OCI-LY1 (cell line): ENCODE results near the gene SPRED1.

Experiments used
- EZH2 ChIP-seq: fragments of 200-600 bp; sonication (generic), shearing (Covaris generic); IDR thresholded peaks from 2 replicates; pipeline ENCODE4 v1.8.0; 2017; ENCODE audit warnings: borderline replicate concordance, mixed run types, mild to moderate bottlenecking, antibody characterized with exemption, low read length, moderate library complexity, mixed read lengths
- TF ChIP-seq, protein P1 (sequence below): fragments of 200-600 bp; sonication (generic), shearing (Covaris generic); IDR thresholded peaks from 2 replicates; pipeline ENCODE4 v1.5.1; 2017; ENCODE audit warnings: mild to moderate bottlenecking, antibody characterized with exemption, low read length, moderate library complexity, mixed read lengths

DNA sequence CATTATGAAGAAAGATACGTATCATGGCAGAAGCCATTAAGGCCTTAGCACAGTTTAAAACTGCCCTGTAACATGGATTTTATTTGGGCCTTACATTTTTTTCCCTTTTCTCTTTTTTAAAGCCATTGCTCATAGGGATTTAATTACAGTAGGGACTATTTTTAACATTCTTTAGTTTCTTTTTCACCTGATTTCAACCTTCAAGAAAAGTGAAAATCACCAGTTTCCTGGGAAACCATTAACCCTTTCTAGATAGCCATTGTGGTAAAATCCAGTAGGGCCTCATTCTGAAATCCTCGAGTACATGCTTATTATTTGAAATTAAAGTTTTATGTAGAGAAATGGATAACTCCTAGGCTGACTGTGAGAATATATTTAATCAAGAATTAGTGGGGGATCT, 3.1 kb downstream of the SPRED1 start:
- TF ChIP-seq, protein P1, sequence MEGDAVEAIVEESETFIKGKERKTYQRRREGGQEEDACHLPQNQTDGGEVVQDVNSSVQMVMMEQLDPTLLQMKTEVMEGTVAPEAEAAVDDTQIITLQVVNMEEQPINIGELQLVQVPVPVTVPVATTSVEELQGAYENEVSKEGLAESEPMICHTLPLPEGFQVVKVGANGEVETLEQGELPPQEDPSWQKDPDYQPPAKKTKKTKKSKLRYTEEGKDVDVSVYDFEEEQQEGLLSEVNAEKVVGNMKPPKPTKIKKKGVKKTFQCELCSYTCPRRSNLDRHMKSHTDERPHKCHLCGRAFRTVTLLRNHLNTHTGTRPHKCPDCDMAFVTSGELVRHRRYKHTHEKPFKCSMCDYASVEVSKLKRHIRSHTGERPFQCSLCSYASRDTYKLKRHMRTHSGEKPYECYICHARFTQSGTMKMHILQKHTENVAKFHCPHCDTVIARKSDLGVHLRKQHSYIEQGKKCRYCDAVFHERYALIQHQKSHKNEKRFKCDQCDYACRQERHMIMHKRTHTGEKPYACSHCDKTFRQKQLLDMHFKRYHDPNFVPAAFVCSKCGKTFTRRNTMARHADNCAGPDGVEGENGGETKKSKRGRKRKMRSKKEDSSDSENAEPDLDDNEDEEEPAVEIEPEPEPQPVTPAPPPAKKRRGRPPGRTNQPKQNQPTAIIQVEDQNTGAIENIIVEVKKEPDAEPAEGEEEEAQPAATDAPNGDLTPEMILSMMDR: no peak
- TF ChIP-seq EZH2: no peak
